Measurements from ENCODE around the gene TNFRSF25. TPM values are rescaled to one million over a fixed set of nuclear protein-coding genes. Genes with fewer than 3 reads are reported as not detected.
A peak's percentile ranks its signal among the peaks of the same experiment; 100 is the strongest.

TNFRSF25 gene
- polyA plus RNA-seq, 2 donors, result 23.9 to 53.9 TPM

DNA sequence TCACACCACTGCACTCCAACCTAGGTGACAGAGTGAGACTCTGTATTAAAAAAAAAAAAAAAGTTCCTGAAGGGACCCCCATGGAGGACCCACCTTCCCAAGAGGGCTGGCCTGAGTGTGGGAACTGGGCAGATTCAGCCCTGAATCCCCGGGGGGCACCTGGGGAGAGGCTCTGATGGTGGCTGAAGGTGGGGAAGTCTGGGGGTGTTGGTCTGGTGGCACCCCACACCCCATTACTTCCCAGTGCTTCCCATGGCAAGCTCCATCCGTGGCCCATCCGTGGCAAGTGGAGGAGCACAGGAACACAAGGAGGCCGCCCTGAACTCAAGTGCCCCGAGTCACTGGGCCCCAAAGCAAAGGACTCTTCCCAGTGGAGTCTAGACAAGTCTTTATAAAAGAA, 778 bp upstream of the TNFRSF25 start:
- Histone ChIP-seq H3K27ac (ENCODE audit: low read depth in 2 of 2, low read length in 1 of 2) (no peak overlapping the region), H3K4me3 (ENCODE audit: low read depth in 1 of 2, low read length in 2 of 2) (no peak overlapping the region), H3K4me1 (ENCODE audit: control insufficient read depth in 2 of 2, insufficient read depth in 2 of 2, low read length in 1 of 2) (peaks cover 0 to 3% of the 10 kb centered on the region in 2 donors), H3K36me3 (ENCODE audit: control insufficient read depth in 2 of 2, insufficient read depth in 2 of 2, low read length in 1 of 2) (peaks cover 0 to 60% of the 10 kb centered on the region in 2 donors), H3K9me3 (ENCODE audit: control insufficient read depth in 2 of 2, insufficient read depth in 1 of 2, low read depth in 1 of 2, low read length in 1 of 2) (no peaks in the 10 kb centered on the region), H3K27me3 (ENCODE audit: control insufficient read depth in 1 of 2, insufficient read depth in 2 of 2, low read length in 2 of 2) (no peaks in the 10 kb centered on the region)
- WGBS, 2 donors, result 96 to 97% methylated on average over 5 of the region's 5 CpGs

- WGBS, 2 donors, result 61% methylated on average over 16 to 21 of the region's 21 CpGs
- peaks cover 0 to 63% of the 10 kb centered on the region in 2 donors for H3K36me3 ChIP-seq (ENCODE audit: control insufficient read depth in 2 of 2, insufficient read depth in 2 of 2, low read length in 1 of 2)
Measured at GRCh38 chr1:6465461-6466005, 440 bp downstream of the TNFRSF25 start.

GRCh38 chr1:6464915-6465314, 1.1 kb downstream of the TNFRSF25 start:
- H3K9me3 ChIP-seq (ENCODE audit: control insufficient read depth in 2 of 2, insufficient read depth in 1 of 2, low read depth in 1 of 2, low read length in 1 of 2), result no peaks in the 10 kb centered on the region
- 82 to 88% methylated on average over 5 of the region's 5 CpGs for WGBS, 2 donors
- H3K4me3 ChIP-seq (ENCODE audit: low read depth in 1 of 2, low read length in 2 of 2), result no peak overlapping the region
- H3K27me3 ChIP-seq (ENCODE audit: control insufficient read depth in 1 of 2, insufficient read depth in 2 of 2, low read length in 2 of 2), result no peaks in the 10 kb centered on the region
- H3K36me3 ChIP-seq (ENCODE audit: control insufficient read depth in 2 of 2, insufficient read depth in 2 of 2, low read length in 1 of 2), result peaks cover 0 to 56% of the 10 kb centered on the region in 2 donors
- H3K27ac ChIP-seq (ENCODE audit: low read depth in 2 of 2, low read length in 1 of 2), result no peak overlapping the region
- H3K4me1 ChIP-seq (ENCODE audit: control insufficient read depth in 2 of 2, insufficient read depth in 2 of 2, low read length in 1 of 2), result peaks cover 0 to 4% of the 10 kb centered on the region in 2 donors

More at GRCh38 chr1:6465461-6466005, 440 bp downstream of the TNFRSF25 start:
- H3K4me3 ChIP-seq (ENCODE audit: low read depth in 1 of 2, low read length in 2 of 2), result peak overlapping the region; percentile 17 to 23
- no peaks in the 10 kb centered on the region for H3K27me3 ChIP-seq (ENCODE audit: control insufficient read depth in 1 of 2, insufficient read depth in 2 of 2, low read length in 2 of 2)
- no peak overlapping the region for H3K27ac ChIP-seq (ENCODE audit: low read depth in 2 of 2, low read length in 1 of 2)
- no peaks in the 10 kb centered on the region for H3K9me3 ChIP-seq (ENCODE audit: control insufficient read depth in 2 of 2, insufficient read depth in 1 of 2, low read depth in 1 of 2, low read length in 1 of 2)
- peaks cover 0 to 4% of the 10 kb centered on the region in 2 donors for H3K4me1 ChIP-seq (ENCODE audit: control insufficient read depth in 2 of 2, insufficient read depth in 2 of 2, low read length in 1 of 2)

- H3K27me3 ChIP-seq (ENCODE audit: control insufficient read depth in 1 of 2, insufficient read depth in 2 of 2, low read length in 2 of 2), result no peaks in the 10 kb centered on the region
- H3K27ac ChIP-seq (ENCODE audit: low read depth in 2 of 2, low read length in 1 of 2), result no peak overlapping the region
- WGBS, 2 donors, result 71 to 83% methylated on average over 7 of the region's 7 CpGs
- peaks cover 0 to 4% of the 10 kb centered on the region in 2 donors for H3K4me1 ChIP-seq (ENCODE audit: control insufficient read depth in 2 of 2, insufficient read depth in 2 of 2, low read length in 1 of 2)
- H3K4me3 ChIP-seq (ENCODE audit: low read depth in 1 of 2, low read length in 2 of 2), result no peak overlapping the region
- no peaks in the 10 kb centered on the region for H3K9me3 ChIP-seq (ENCODE audit: control insufficient read depth in 2 of 2, insufficient read depth in 1 of 2, low read depth in 1 of 2, low read length in 1 of 2)
- H3K36me3 ChIP-seq (ENCODE audit: control insufficient read depth in 2 of 2, insufficient read depth in 2 of 2, low read length in 1 of 2), result peaks cover 0 to 55% of the 10 kb centered on the region in 2 donors
Measured at GRCh38 chr1:6464514-6464836, 1.5 kb downstream of the TNFRSF25 start.

GRCh38 chr1:6463120-6463412, 2.9 kb downstream of the TNFRSF25 start:
- H3K9me3 ChIP-seq (ENCODE audit: control insufficient read depth in 2 of 2, insufficient read depth in 1 of 2, low read depth in 1 of 2, low read length in 1 of 2), result no peaks in the 10 kb centered on the region
- no peak overlapping the region for H3K4me3 ChIP-seq (ENCODE audit: low read depth in 1 of 2, low read length in 2 of 2)
- H3K4me1 ChIP-seq (ENCODE audit: control insufficient read depth in 2 of 2, insufficient read depth in 2 of 2, low read length in 1 of 2), result peaks cover 0 to 4% of the 10 kb centered on the region in 2 donors
- no peaks in the 10 kb centered on the region for H3K27me3 ChIP-seq (ENCODE audit: control insufficient read depth in 1 of 2, insufficient read depth in 2 of 2, low read length in 2 of 2)
- H3K27ac ChIP-seq (ENCODE audit: low read depth in 2 of 2, low read length in 1 of 2), result no peak overlapping the region
- H3K36me3 ChIP-seq (ENCODE audit: control insufficient read depth in 2 of 2, insufficient read depth in 2 of 2, low read length in 1 of 2), result peaks cover 0 to 42% of the 10 kb centered on the region in 2 donors
- WGBS, 2 donors, result 64 to 86% methylated on average over 1 of the region's 1 CpG

DNA sequence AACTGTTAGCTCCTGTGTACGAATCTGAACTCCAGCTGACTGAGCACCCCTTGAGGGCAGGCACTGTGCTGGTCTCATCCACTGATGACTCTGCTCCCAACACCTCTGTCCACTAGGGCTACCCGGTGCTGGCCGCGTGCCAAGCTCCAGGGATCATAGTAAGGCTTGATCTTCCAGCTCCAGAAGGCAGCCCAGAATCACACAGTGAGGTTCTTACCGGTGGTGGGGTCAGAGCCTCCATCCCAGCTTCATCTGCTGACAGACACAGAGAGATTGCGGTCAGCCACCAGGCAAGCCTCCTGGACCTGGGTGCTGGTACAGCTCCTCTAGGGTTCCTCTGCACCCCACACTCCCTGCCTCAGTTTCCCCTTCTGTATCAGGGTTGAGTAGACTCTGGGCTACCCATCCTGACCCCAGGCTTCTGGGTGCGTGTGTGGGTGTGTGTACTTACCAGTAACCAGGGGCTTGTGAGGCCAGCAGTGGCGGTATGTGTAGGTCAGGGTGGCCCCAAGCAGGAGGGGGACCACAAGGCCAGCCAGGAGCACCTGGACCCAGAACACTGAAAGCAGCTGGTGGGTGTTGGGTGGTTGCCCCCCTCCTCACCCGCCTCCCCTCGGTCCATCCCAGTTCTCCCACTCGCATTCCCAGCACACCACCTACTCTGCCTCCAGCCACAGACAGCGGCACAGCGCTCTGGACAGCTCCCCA, 3.4 kb downstream of the TNFRSF25 start:
- WGBS, 2 donors, result 83 to 85% methylated on average over 13 of the region's 13 CpGs
- H3K27ac ChIP-seq (ENCODE audit: low read depth in 2 of 2, low read length in 1 of 2), result no peak overlapping the region
- H3K4me1 ChIP-seq (ENCODE audit: control insufficient read depth in 2 of 2, insufficient read depth in 2 of 2, low read length in 1 of 2), result peaks cover 0 to 4% of the 10 kb centered on the region in 2 donors
- H3K9me3 ChIP-seq (ENCODE audit: control insufficient read depth in 2 of 2, insufficient read depth in 1 of 2, low read depth in 1 of 2, low read length in 1 of 2), result no peaks in the 10 kb centered on the region
- H3K27me3 ChIP-seq (ENCODE audit: control insufficient read depth in 1 of 2, insufficient read depth in 2 of 2, low read length in 2 of 2), result no peaks in the 10 kb centered on the region
- no peak overlapping the region for H3K4me3 ChIP-seq (ENCODE audit: low read depth in 1 of 2, low read length in 2 of 2)
- peaks cover 0 to 39% of the 10 kb centered on the region in 2 donors for H3K36me3 ChIP-seq (ENCODE audit: control insufficient read depth in 2 of 2, insufficient read depth in 2 of 2, low read length in 1 of 2)

- WGBS, 2 donors, result 88 to 89% methylated on average over 47 to 48 of the region's 48 CpGs
- H3K4me3 ChIP-seq (ENCODE audit: low read depth in 1 of 2, low read length in 2 of 2), result no peak overlapping the region
Measured at GRCh38 chr1:6461538-6462411, 4.2 kb downstream of the TNFRSF25 start.

GRCh38 chr1:6461051-6461530, 4.9 kb downstream of the TNFRSF25 start:
- Histone ChIP-seq H3K27me3 (ENCODE audit: control insufficient read depth in 1 of 2, insufficient read depth in 2 of 2, low read length in 2 of 2) (no peaks in the 10 kb centered on the region), H3K4me1 (ENCODE audit: control insufficient read depth in 2 of 2, insufficient read depth in 2 of 2, low read length in 1 of 2) (peaks cover 0 to 4% of the 10 kb centered on the region in 2 donors), H3K4me3 (ENCODE audit: low read depth in 1 of 2, low read length in 2 of 2) (peak overlapping the region in 1 of 2 donors; percentile 8), H3K9me3 (ENCODE audit: control insufficient read depth in 2 of 2, insufficient read depth in 1 of 2, low read depth in 1 of 2, low read length in 1 of 2) (no peaks in the 10 kb centered on the region), H3K27ac (ENCODE audit: low read depth in 2 of 2, low read length in 1 of 2) (peak overlapping the region; percentile 13 to 56), H3K36me3 (ENCODE audit: control insufficient read depth in 2 of 2, insufficient read depth in 2 of 2, low read length in 1 of 2) (peaks cover 0 to 33% of the 10 kb centered on the region in 2 donors)
- 77 to 79% methylated on average over 40 of the region's 40 CpGs for WGBS, 2 donors

More at GRCh38 chr1:6461538-6462411, 4.2 kb downstream of the TNFRSF25 start:
- Histone ChIP-seq H3K27me3 (ENCODE audit: control insufficient read depth in 1 of 2, insufficient read depth in 2 of 2, low read length in 2 of 2) (no peaks in the 10 kb centered on the region), H3K36me3 (ENCODE audit: control insufficient read depth in 2 of 2, insufficient read depth in 2 of 2, low read length in 1 of 2) (peaks cover 0 to 33% of the 10 kb centered on the region in 2 donors), H3K4me1 (ENCODE audit: control insufficient read depth in 2 of 2, insufficient read depth in 2 of 2, low read length in 1 of 2) (peaks cover 0 to 4% of the 10 kb centered on the region in 2 donors), H3K9me3 (ENCODE audit: control insufficient read depth in 2 of 2, insufficient read depth in 1 of 2, low read depth in 1 of 2, low read length in 1 of 2) (no peaks in the 10 kb centered on the region), H3K27ac (ENCODE audit: low read depth in 2 of 2, low read length in 1 of 2) (no peak overlapping the region)

DNA sequence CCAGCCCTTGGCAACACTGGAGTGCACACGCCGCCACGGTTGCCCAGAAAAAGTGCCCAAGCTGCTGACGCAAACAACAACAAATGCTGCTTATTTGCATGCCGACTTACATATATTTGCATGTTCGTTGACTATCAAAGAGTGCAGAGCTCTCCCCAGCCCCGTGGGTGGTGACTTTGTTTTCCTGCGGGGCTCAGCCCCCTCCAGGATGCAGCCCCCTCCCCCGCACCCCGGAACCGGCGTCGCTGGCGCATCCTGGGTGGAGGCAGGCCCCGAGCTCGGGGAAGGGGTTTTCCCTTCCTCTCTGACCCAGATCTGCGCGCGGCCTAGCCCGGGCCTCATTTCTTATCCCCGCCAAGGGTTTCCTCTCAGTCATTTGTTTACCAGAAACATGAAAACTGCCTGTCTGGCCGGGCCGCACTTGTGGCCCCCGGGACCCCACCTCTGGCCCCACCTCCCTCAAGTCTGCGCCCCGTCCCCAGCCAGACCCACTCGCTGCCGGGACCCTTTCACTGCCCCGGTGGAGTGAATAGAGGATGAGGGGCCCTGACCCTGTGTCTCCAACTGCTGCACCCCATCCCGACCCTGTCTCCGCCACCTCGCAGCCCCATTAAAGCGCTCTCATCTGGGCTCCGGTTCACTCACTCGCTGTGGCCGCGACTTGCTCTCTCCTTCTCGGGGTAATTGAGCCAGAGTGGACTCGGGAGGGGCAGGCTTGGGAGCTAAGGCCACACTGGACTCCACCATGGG, 5.5 kb downstream of the TNFRSF25 start:
- WGBS, 2 donors, result 38 to 42% methylated on average over 39 of the region's 39 CpGs
- Histone ChIP-seq H3K4me3 (ENCODE audit: low read depth in 1 of 2, low read length in 2 of 2) (peak overlapping the region in 1 of 2 donors; percentile 8), H3K36me3 (ENCODE audit: control insufficient read depth in 2 of 2, insufficient read depth in 2 of 2, low read length in 1 of 2) (peaks cover 0 to 33% of the 10 kb centered on the region in 2 donors), H3K27me3 (ENCODE audit: control insufficient read depth in 1 of 2, insufficient read depth in 2 of 2, low read length in 2 of 2) (no peaks in the 10 kb centered on the region), H3K9me3 (ENCODE audit: control insufficient read depth in 2 of 2, insufficient read depth in 1 of 2, low read depth in 1 of 2, low read length in 1 of 2) (no peaks in the 10 kb centered on the region), H3K4me1 (ENCODE audit: control insufficient read depth in 2 of 2, insufficient read depth in 2 of 2, low read length in 1 of 2) (peaks cover 2 to 6% of the 10 kb centered on the region in 2 donors), H3K27ac (ENCODE audit: low read depth in 2 of 2, low read length in 1 of 2) (peak overlapping the region; percentile 13 to 56)

Data from esophagus (tissue), 2 donors.